ENCODE results near the gene GTF2IRD1. TPM values are rescaled to one million over a fixed set of nuclear protein-coding genes. Genes with fewer than 3 reads are reported as not detected.
"Not testable (repeated sequence)": the region's sequence is repeated elsewhere in the genome, so short reads cannot be mapped to it uniquely, and the experiment has no call there.

The GTF2IRD1 gene
- total RNA-seq, 2 donors from 2014 or later: 19.3 to 50.0 TPM

- no peak for ATAC-seq
- no peak for DNase-seq
- intact Hi-C loops (cut with DNase I): no loop called here
Observed at GRCh38 chr7:74481458-74482196, 27.9 kb downstream of the GTF2IRD1 start.

- intact Hi-C loops (cut with DNase I): no loop called here
- DNase-seq: no peak
- no peak for ATAC-seq
Observed at GRCh38 chr7:74482197-74482467, 28.4 kb downstream of the GTF2IRD1 start.

GRCh38 chr7:74482629-74483401, 29.1 kb downstream of the GTF2IRD1 start:
- intact Hi-C loops (cut with DNase I): no loop called here
- ATAC-seq (peak in 1 of 2 donors; percentile 24), DNase-seq (peak; percentile 48)

- no peak for ATAC-seq
- intact Hi-C loops (cut with DNase I): no loop called here
- no peak for DNase-seq
Observed at GRCh38 chr7:74483402-74484336, 30.0 kb downstream of the GTF2IRD1 start.

GRCh38 chr7:74485611-74486010, 31.9 kb downstream of the GTF2IRD1 start:
- intact Hi-C loops (cut with DNase I): no loop called here
- ATAC-seq: no peak
- no peak for DNase-seq

GRCh38 chr7:74488518-74489030, 34.9 kb downstream of the GTF2IRD1 start:
- DNase-seq; ATAC-seq; intact Hi-C loops (cut with DNase I): not testable (repeated sequence)

- DNase-seq: no peak
- intact Hi-C loops (cut with DNase I): no loop called here
- peak in 1 of 2 donors; percentile 45 for ATAC-seq
Observed at GRCh38 chr7:74489997-74490945, 36.6 kb downstream of the GTF2IRD1 start.

- DNase-seq; intact Hi-C loops (cut with DNase I); ATAC-seq: not testable (repeated sequence)
Observed at GRCh38 chr7:74491490-74491889, 37.8 kb downstream of the GTF2IRD1 start.

- intact Hi-C loops (cut with DNase I): no loop called here
- DNase-seq (no peak), ATAC-seq (no peak)
Observed at GRCh38 chr7:74493295-74493694, 39.6 kb downstream of the GTF2IRD1 start.

GRCh38 chr7:74494076-74494548, 40.4 kb downstream of the GTF2IRD1 start:
- intact Hi-C loops (cut with DNase I): no loop called here
- no peak for ATAC-seq
- DNase-seq: no peak

GRCh38 chr7:74495112-74496086, 41.7 kb downstream of the GTF2IRD1 start:
- intact Hi-C loops (cut with DNase I): no loop called here
- peak; percentile 41 for ATAC-seq
- DNase-seq: peak; percentile 50

- intact Hi-C loops (cut with DNase I): no loop called here
- DNase-seq (no peak), ATAC-seq (no peak)
Observed at GRCh38 chr7:74496272-74496671, 42.6 kb downstream of the GTF2IRD1 start.

GRCh38 chr7:74496773-74497172, 43.1 kb downstream of the GTF2IRD1 start:
- DNase-seq; ATAC-seq; intact Hi-C loops (cut with DNase I): not testable (repeated sequence)

- DNase-seq (no peak), ATAC-seq (no peak)
- intact Hi-C loops (cut with DNase I): no loop called here
Observed at GRCh38 chr7:74498354-74498753, 44.6 kb downstream of the GTF2IRD1 start.

GRCh38 chr7:74498996-74499834, 45.5 kb downstream of the GTF2IRD1 start:
- intact Hi-C loops (cut with DNase I): no loop called here
- DNase-seq (no peak), ATAC-seq (peak; percentile 32 to 83)

GRCh38 chr7:74499835-74500388, 46.2 kb downstream of the GTF2IRD1 start:
- ATAC-seq: no peak
- intact Hi-C loops (cut with DNase I): no loop called here
- DNase-seq: no peak
